Activated CD8-positive, alpha-beta T cell treated with anti-CD3 and anti-CD28 coated beads for 36 hours (primary cell): ENCODE measurements around the gene RNASEH2B. TPM values are rescaled to one million over a fixed set of nuclear protein-coding genes. Genes with fewer than 3 reads are reported as not detected.

ENCODE experiments used
- ATAC-seq: fragments of 200-7000 bp; cut with Tn5 transposase; one replicate; pipeline ENCODE4 v1.10.0; 2021; ENCODE audit warnings: mild to moderate bottlenecking, moderate library complexity
- CTCF ChIA-PET: fragments of 350-600 bp; sonication (Branson Sonifier 250); formaldehyde crosslinking; loops from one replicate; lab custom pipeline; 2021; ENCODE audit warnings: antibody characterized with exemption; lab: Charles Lee
- POLR2A ChIA-PET: fragments of 350-600 bp; sonication (Branson Sonifier 250); formaldehyde crosslinking; loops from one replicate; lab custom pipeline; 2021; ENCODE audit warnings: antibody characterized with exemption; lab: Charles Lee
- DNase-seq: peaks from one replicate; pipeline ENCODE4 v3.0.0-alpha.2; 2020
- H3K27ac Mint-ChIP-seq: one replicate; pipeline ENCODE4 v1.8.0; 2021; ENCODE audit warnings: mild to moderate bottlenecking, mixed read lengths
- H3K27me3 Mint-ChIP-seq: one replicate; pipeline ENCODE4 v1.8.0; 2021; ENCODE audit warnings: mixed read lengths
- H3K36me3 Mint-ChIP-seq: one replicate; pipeline ENCODE4 v1.8.0; 2021; ENCODE audit warnings: low read depth, mixed read lengths
- H3K4me1 Mint-ChIP-seq: one replicate; pipeline ENCODE4 v1.8.0; 2021; ENCODE audit warnings: low read depth, mixed read lengths
- H3K4me3 Mint-ChIP-seq: one replicate; pipeline ENCODE4 v1.8.0; 2021; ENCODE audit warnings: mild to moderate bottlenecking, moderate library complexity, mixed read lengths
- H3K9me3 Mint-ChIP-seq: one replicate; pipeline ENCODE4 v1.8.0; 2021; ENCODE audit warnings: mixed read lengths
- intact Hi-C: fragments of 100-400 bp; cut with micrococcal nuclease; formaldehyde crosslinking; loops from one replicate; pipeline ENCODE4 v1.10.0; 2022
- total RNA-seq, 2 experiments: library from RNA; stranded (reverse); gene quantifications; one replicate each; pipeline ENCODE4 v1.2.3, GENCODE V29; 2021
- TF ChIP-seq, protein P1 (sequence below): fragments of 200-600 bp; IDR thresholded peaks from one replicate; pipeline ENCODE4 v1.8.0; 2022; ENCODE audit warnings: antibody characterized with exemption, mild to moderate bottlenecking

The RNASEH2B gene
- total RNA-seq, 2 experiments from 2014 or later: 63.5 to 69.4 TPM

DNA sequence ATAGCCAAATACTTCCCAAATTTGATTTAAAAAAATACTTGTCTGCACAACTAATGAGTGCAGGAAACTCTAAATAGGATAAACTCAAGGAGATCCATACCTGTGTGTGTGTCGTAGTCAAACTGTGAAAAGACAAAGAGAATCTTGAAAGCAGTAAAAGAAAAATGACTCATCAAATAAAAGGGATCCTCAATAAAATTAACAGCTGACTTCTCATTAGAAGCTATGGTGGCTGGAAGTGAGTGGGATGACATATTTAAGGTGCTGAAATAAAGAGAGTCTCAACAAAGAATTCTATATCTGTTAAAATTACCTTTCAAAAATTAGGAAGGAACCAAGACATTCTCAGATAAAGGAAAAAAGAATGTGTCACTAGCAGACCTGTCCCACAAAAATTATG, 13.7 kb downstream of the RNASEH2B start:
- TF ChIP-seq, protein P1, sequence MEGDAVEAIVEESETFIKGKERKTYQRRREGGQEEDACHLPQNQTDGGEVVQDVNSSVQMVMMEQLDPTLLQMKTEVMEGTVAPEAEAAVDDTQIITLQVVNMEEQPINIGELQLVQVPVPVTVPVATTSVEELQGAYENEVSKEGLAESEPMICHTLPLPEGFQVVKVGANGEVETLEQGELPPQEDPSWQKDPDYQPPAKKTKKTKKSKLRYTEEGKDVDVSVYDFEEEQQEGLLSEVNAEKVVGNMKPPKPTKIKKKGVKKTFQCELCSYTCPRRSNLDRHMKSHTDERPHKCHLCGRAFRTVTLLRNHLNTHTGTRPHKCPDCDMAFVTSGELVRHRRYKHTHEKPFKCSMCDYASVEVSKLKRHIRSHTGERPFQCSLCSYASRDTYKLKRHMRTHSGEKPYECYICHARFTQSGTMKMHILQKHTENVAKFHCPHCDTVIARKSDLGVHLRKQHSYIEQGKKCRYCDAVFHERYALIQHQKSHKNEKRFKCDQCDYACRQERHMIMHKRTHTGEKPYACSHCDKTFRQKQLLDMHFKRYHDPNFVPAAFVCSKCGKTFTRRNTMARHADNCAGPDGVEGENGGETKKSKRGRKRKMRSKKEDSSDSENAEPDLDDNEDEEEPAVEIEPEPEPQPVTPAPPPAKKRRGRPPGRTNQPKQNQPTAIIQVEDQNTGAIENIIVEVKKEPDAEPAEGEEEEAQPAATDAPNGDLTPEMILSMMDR: no peak
- POLR2A ChIA-PET: no interaction called here

DNA sequence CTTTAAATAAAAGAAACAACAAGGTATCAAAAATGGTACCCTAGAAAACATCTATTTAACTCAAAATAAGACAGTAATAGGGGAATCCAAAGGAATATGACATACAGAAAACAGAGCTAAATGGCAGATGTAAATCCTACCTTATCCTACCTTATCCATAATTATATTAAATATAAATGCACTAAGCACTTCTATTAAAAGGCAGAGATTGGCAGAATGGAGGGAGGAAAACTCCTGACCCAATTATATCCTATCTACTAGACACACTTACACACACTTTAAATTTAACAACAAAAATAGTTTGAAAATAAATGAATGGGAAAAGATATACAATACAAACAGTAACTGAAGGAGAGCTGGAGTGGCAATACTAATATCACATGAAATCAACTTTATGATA, 14.4 kb downstream of the RNASEH2B start:
- H3K4me1 Mint-ChIP-seq: peaks cover 31% of the 10 kb centered on the region
- H3K36me3 Mint-ChIP-seq: peaks cover 51% of the 10 kb centered on the region
- ChIA-PET CTCF (interaction anchor here (0.8 to 1.9 kb wide), 3 partner anchors 9 to 12 kb away, joined by 4 to 9 read pairs (median 8); no protein-coding TSS in a partner anchor), POLR2A (no interaction called here)
- DNase-seq: no peak
- no peak overlapping the region for H3K27ac Mint-ChIP-seq
- peaks cover 32% of the 10 kb centered on the region for H3K9me3 Mint-ChIP-seq
- intact Hi-C loops: no loop called here
- H3K27me3 Mint-ChIP-seq: no peaks in the 10 kb centered on the region
- H3K4me3 Mint-ChIP-seq: no peak overlapping the region
- ATAC-seq: no peak
- TF ChIP-seq, protein P1: no peak

More for the DNA sequence above, 13.7 kb downstream of the RNASEH2B start:
- Mint-ChIP-seq H3K27ac (no peak overlapping the region), H3K36me3 (peaks cover 49% of the 10 kb centered on the region), H3K9me3 (peaks cover 32% of the 10 kb centered on the region), H3K4me3 (no peak overlapping the region), H3K27me3 (no peaks in the 10 kb centered on the region), H3K4me1 (peaks cover 36% of the 10 kb centered on the region)
- CTCF ChIA-PET: interaction anchor here (1.8 to 3.1 kb wide), 2 partner anchors 11 to 12 kb away, joined by 8 to 16 read pairs; no protein-coding TSS in a partner anchor
- DNase-seq (no peak), ATAC-seq (no peak)
- intact Hi-C loops: no loop called here

DNA sequence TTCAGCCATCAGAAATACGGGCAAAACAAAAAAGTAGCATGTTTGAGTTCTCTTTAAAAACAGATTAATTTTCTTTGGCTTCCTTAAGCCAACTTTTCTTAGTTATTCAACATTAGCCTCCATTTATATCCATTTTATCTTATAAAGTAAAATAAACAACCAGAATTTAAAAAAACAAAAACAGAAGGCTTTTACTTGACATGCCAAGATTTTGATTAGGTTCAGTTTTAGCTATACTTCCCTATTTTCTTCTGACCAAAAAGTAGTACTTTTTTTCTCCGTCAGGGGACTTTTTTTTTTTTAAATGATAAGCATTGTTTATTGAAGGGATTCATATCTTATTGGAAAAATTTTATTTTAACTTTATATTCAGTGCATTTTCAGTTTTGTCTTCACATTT, 18.1 kb downstream of the RNASEH2B start:
- Mint-ChIP-seq H3K36me3 (peaks cover 48% of the 10 kb centered on the region), H3K9me3 (peaks cover 21% of the 10 kb centered on the region), H3K4me3 (no peak overlapping the region), H3K27me3 (no peaks in the 10 kb centered on the region), H3K4me1 (peaks cover 26% of the 10 kb centered on the region), H3K27ac (no peak overlapping the region)
- ChIA-PET POLR2A (no interaction called here), CTCF (interaction anchor here (0.7 to 3.8 kb wide), 4 partner anchors 10 to 359 kb away, joined by 3 to 17 read pairs (median 4); no protein-coding TSS in a partner anchor)
- TF ChIP-seq, protein P1: no peak
- intact Hi-C loops: no loop called here
- DNase-seq (no peak), ATAC-seq (no peak)

DNA sequence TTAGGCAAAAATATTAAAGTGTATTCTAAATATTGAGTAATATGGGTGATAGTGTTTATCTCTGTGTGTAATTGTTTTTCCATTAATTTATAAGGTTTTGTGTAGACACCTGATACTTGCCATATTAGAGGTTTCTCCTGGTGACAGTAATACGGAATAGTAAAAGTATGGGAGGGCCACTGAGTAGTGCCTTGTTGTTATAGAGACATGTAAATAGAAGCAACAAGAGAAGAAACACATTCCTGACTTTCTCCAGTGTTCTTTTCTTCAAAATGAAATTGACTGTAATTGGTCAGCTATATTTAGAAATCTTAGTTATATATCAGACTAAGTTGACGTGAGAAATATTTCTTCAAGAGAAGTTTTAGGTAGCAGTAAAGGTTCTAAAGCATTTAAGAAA, 18.5 kb downstream of the RNASEH2B start:
- POLR2A ChIA-PET: no interaction called here
- DNase-seq (no peak), ATAC-seq (no peak)
- Mint-ChIP-seq H3K27me3 (no peaks in the 10 kb centered on the region), H3K4me3 (no peak overlapping the region), H3K27ac (no peak overlapping the region), H3K4me1 (peaks cover 26% of the 10 kb centered on the region), H3K36me3 (peaks cover 44% of the 10 kb centered on the region), H3K9me3 (peaks cover 18% of the 10 kb centered on the region)
- TF ChIP-seq, protein P1: no peak
- CTCF ChIA-PET: interaction anchor here (0.7 to 3.8 kb wide), 3 partner anchors 11 to 141 kb away, joined by 3 to 17 read pairs (median 4); no protein-coding TSS in a partner anchor
- intact Hi-C loops: no loop called here

DNA sequence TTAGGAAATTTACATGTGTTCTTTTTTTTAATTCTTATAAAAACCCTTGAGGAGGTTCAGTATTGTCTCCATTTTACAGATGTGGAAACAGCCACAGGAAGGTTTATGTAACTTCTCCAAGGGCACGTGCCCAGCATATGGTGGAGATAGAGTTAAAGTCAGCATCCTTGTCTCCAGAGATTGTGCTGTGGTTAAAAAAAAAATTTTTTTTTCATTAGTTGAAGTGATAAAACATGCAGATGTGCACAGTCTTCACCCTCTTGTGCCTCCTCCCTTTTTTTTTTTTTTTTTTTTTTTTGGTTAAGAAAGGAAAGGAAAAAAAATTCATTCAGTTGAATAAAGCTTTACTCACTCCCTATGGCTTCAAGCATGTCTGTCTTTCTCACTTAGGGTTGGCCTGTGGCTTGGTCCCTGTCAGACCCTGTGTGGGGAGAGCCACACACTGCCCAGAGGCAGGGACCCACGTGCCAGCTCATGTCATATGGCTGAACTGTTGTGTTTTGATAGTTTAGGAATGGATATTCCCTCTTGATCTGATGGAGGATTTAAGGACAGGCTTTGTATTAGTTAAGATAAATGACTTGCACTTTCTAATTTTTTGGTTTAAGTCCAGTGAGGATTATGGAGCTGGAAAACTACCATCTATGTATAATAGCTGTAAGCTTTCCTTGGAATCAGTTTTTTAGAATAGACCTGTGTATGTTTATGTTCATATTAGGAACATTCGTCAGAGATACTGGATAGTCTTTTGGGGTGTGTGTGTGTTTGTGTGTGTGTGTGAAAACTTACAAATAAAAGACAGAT, 19.3 kb downstream of the RNASEH2B start:
- H3K27me3 Mint-ChIP-seq: no peaks in the 10 kb centered on the region
- CTCF ChIA-PET: interaction anchor here (1.0 to 3.8 kb wide), 2 partner anchors 17 to 141 kb away, joined by 3 to 17 read pairs; no protein-coding TSS in a partner anchor
- peaks cover 11% of the 10 kb centered on the region for H3K9me3 Mint-ChIP-seq
- TF ChIP-seq, protein P1: no peak
- no peak overlapping the region for H3K27ac Mint-ChIP-seq
- peaks cover 26% of the 10 kb centered on the region for H3K4me1 Mint-ChIP-seq
- POLR2A ChIA-PET: no interaction called here
- intact Hi-C loops: no loop called here
- ATAC-seq: no peak
- no peak overlapping the region for H3K4me3 Mint-ChIP-seq
- DNase-seq: no peak
- peaks cover 39% of the 10 kb centered on the region for H3K36me3 Mint-ChIP-seq
